Endothelial cell of hepatic sinusoid (primary cell): ENCODE data around the gene POLN.
"Not testable (repeated sequence)": the region's sequence is repeated elsewhere in the genome, so short reads cannot be mapped to it uniquely, and the experiment has no call there.

Experiments
- in situ Hi-C: cut with HindIII; loops from 2 replicates; pipeline ENCODE4 v1.10.0; 2017; ENCODE audit warnings: low sequenced_read_pairs

The POLN gene

GRCh38 chr4:2275546-2276251 lies 33.8 kb upstream of the POLN start:
- in situ Hi-C loops = no loop called here

GRCh38 chr4:2275044-2275397 lies 33.1 kb upstream of the POLN start:
- in situ Hi-C loops = not testable (repeated sequence)

- in situ Hi-C loops = no loop called here
Measured at GRCh38 chr4:2274320-2275043, 32.6 kb upstream of the POLN start.

- in situ Hi-C loops = no loop called here
Measured at GRCh38 chr4:2273657-2274319, 31.9 kb upstream of the POLN start.

- in situ Hi-C loops = no loop called here
Measured at GRCh38 chr4:2273221-2273620, 31.3 kb upstream of the POLN start.

GRCh38 chr4:2272828-2273120 lies 30.9 kb upstream of the POLN start:
- in situ Hi-C loops = no loop called here

- in situ Hi-C loops = no loop called here
Measured at GRCh38 chr4:2272026-2272827, 30.3 kb upstream of the POLN start.

- in situ Hi-C loops = no loop called here
Measured at GRCh38 chr4:2271279-2272025, 29.5 kb upstream of the POLN start.

- in situ Hi-C loops = no loop called here
Measured at GRCh38 chr4:2270341-2271165, 28.6 kb upstream of the POLN start.

- in situ Hi-C loops = no loop called here
Measured at GRCh38 chr4:2269618-2270163, 27.8 kb upstream of the POLN start.

- in situ Hi-C loops = no loop called here
Measured at GRCh38 chr4:2269206-2269531, 27.2 kb upstream of the POLN start.

GRCh38 chr4:2268357-2269205 lies 26.7 kb upstream of the POLN start:
- in situ Hi-C loops = no loop called here

- in situ Hi-C loops = no loop called here
Measured at GRCh38 chr4:2267841-2268240, 25.9 kb upstream of the POLN start.

GRCh38 chr4:2267320-2267811 lies 25.4 kb upstream of the POLN start:
- in situ Hi-C loops = no loop called here

- in situ Hi-C loops = no loop called here
Measured at GRCh38 chr4:2266821-2267220, 24.9 kb upstream of the POLN start.

GRCh38 chr4:2266181-2266580 lies 24.3 kb upstream of the POLN start:
- in situ Hi-C loops = no loop called here

GRCh38 chr4:2265113-2266110 lies 23.5 kb upstream of the POLN start:
- in situ Hi-C loops = no loop called here
